ENCODE measurements around the gene HMBS.
"Not testable (repeated sequence)": the region's sequence is repeated elsewhere in the genome, so short reads cannot be mapped to it uniquely, and the experiment has no call there.

The HMBS gene

GRCh38 chr11:119121811-119122124 is 37.1 kb downstream of the HMBS start:
- DNase-seq: no peak

- no peak for DNase-seq
Measured at GRCh38 chr11:119125821-119126220, 41.1 kb downstream of the HMBS start.

- DNase-seq: no peak
Measured at GRCh38 chr11:119126675-119127268, 42.1 kb downstream of the HMBS start.

- no peak for DNase-seq
Measured at GRCh38 chr11:119130662-119131061, 46.0 kb downstream of the HMBS start.

- no peak for DNase-seq
Measured at GRCh38 chr11:119134389-119134978, 49.8 kb downstream of the HMBS start.

GRCh38 chr11:119139276-119139675 is 54.6 kb downstream of the HMBS start:
- DNase-seq: not testable (repeated sequence)
